KOPT-K1 (cell line): Measurements from ENCODE around the gene SP110.

Source experiments
- H3K27ac ChIP-seq: fragments of 200-600 bp; sonication (generic); 2 replicates; pipeline ENCODE4 v1.5.1; 2016; ENCODE audit warnings: antibody characterized with exemption, mild to moderate bottlenecking, low read depth, low read length; ENCODE audit not compliant: poor library complexity, severe bottlenecking
- H3K36me3 ChIP-seq: fragments of 200-600 bp; sonication (generic); 2 replicates; pipeline ENCODE4 v1.5.1; 2017; ENCODE audit warnings: antibody characterized with exemption, mild to moderate bottlenecking, low read length, moderate library complexity; ENCODE audit not compliant: insufficient read depth
- H3K9me3 ChIP-seq: fragments of 200-600 bp; sonication (generic); 2 replicates; pipeline ENCODE4 v1.5.1; 2017; ENCODE audit warnings: antibody characterized with exemption, low read length, mild to moderate bottlenecking; ENCODE audit not compliant: insufficient read depth, poor library complexity, severe bottlenecking

Gene SP110

GRCh38 chr2:230208576-230208975 lies 11.2 kb downstream of the SP110 start:
- Histone ChIP-seq H3K27ac (no peak overlapping the region), H3K36me3 (peaks cover 98% of the 10 kb centered on the region), H3K9me3 (no peaks in the 10 kb centered on the region)

- peaks cover 96% of the 10 kb centered on the region for H3K36me3 ChIP-seq
- H3K9me3 ChIP-seq, result no peaks in the 10 kb centered on the region
- H3K27ac ChIP-seq, result no peak overlapping the region
These were observed 14.1 kb downstream of the SP110 start for GRCh38 chr2:230205721-230206120.

- no peak overlapping the region for H3K27ac ChIP-seq
- no peaks in the 10 kb centered on the region for H3K9me3 ChIP-seq
- peaks cover 96% of the 10 kb centered on the region for H3K36me3 ChIP-seq
These were observed 14.8 kb downstream of the SP110 start for GRCh38 chr2:230205034-230205433.

- peaks cover under 1% of the 10 kb centered on the region for H3K9me3 ChIP-seq
- no peak overlapping the region for H3K27ac ChIP-seq
- H3K36me3 ChIP-seq, result peaks cover 96% of the 10 kb centered on the region
These were observed 16.6 kb downstream of the SP110 start for GRCh38 chr2:230203110-230203676.

- peaks cover 96% of the 10 kb centered on the region for H3K36me3 ChIP-seq
- H3K27ac ChIP-seq, result no peak overlapping the region
- peaks cover 7% of the 10 kb centered on the region for H3K9me3 ChIP-seq
These were observed 17.2 kb downstream of the SP110 start for GRCh38 chr2:230202430-230203109.

- Histone ChIP-seq H3K9me3 (peaks cover 5% of the 10 kb centered on the region), H3K36me3 (peaks cover 61% of the 10 kb centered on the region)
These were observed 34.8 kb downstream of the SP110 start for GRCh38 chr2:230184727-230185578.

GRCh38 chr2:230181195-230181594 lies 38.6 kb downstream of the SP110 start:
- Histone ChIP-seq H3K36me3 (peaks cover 98% of the 10 kb centered on the region), H3K9me3 (no peaks in the 10 kb centered on the region), H3K27ac (no peak overlapping the region)

More at GRCh38 chr2:230184727-230185578, 34.8 kb downstream of the SP110 start:
- H3K27ac ChIP-seq, result no peak overlapping the region

GRCh38 chr2:230179907-230180306 lies 39.9 kb downstream of the SP110 start:
- Histone ChIP-seq H3K27ac (no peak overlapping the region), H3K36me3 (peaks cover 99% of the 10 kb centered on the region), H3K9me3 (no peaks in the 10 kb centered on the region)

- Histone ChIP-seq H3K9me3 (no peaks in the 10 kb centered on the region), H3K36me3 (peaks cover 99% of the 10 kb centered on the region), H3K27ac (no peak overlapping the region)
These were observed 41.0 kb downstream of the SP110 start for GRCh38 chr2:230178546-230179485.

GRCh38 chr2:230176996-230177395 lies 42.8 kb downstream of the SP110 start:
- Histone ChIP-seq H3K36me3 (peaks cover 96% of the 10 kb centered on the region), H3K9me3 (no peaks in the 10 kb centered on the region), H3K27ac (no peak overlapping the region)

- Histone ChIP-seq H3K27ac (no peak overlapping the region), H3K9me3 (no peaks in the 10 kb centered on the region)
These were observed 45.3 kb downstream of the SP110 start for GRCh38 chr2:230174466-230174865.

GRCh38 chr2:230172852-230173251 lies 46.9 kb downstream of the SP110 start:
- no peak overlapping the region for H3K27ac ChIP-seq
- H3K36me3 ChIP-seq, result peaks cover 91% of the 10 kb centered on the region
- no peaks in the 10 kb centered on the region for H3K9me3 ChIP-seq

More at GRCh38 chr2:230174466-230174865, 45.3 kb downstream of the SP110 start:
- H3K36me3 ChIP-seq, result peaks cover 92% of the 10 kb centered on the region

- Histone ChIP-seq H3K9me3 (no peaks in the 10 kb centered on the region), H3K36me3 (peaks cover 91% of the 10 kb centered on the region), H3K27ac (no peak overlapping the region)
These were observed 47.6 kb downstream of the SP110 start for GRCh38 chr2:230172156-230172555.

- H3K36me3 ChIP-seq, result peaks cover 83% of the 10 kb centered on the region
- no peak overlapping the region for H3K27ac ChIP-seq
- no peaks in the 10 kb centered on the region for H3K9me3 ChIP-seq
These were observed 49.3 kb downstream of the SP110 start for GRCh38 chr2:230170532-230170931.
